Testis (tissue), 3 donors: ENCODE results near the gene SDR39U1. TPM values are rescaled to one million over a fixed set of nuclear protein-coding genes. Genes with fewer than 3 reads are reported as not detected.
A peak's percentile ranks its signal among the peaks of the same experiment; 100 is the strongest.
"Not testable (repeated sequence)": the region's sequence is repeated elsewhere in the genome, so short reads cannot be mapped to it uniquely, and the experiment has no call there.

Experiments used
- DNase-seq: peaks from one replicate; pipeline ENCODE4 v3.0.0-alpha.2; 2019
- H3K27ac ChIP-seq, 2 donors: fragments of 200-600 bp; sonication (generic); one replicate each; pipeline ENCODE4 v1.5.1; 2019
- H3K27me3 ChIP-seq: fragments of 200-600 bp; sonication (generic); one replicate; pipeline ENCODE4 v1.5.1; 2019
- H3K36me3 ChIP-seq: fragments of 200-600 bp; sonication (generic); one replicate; pipeline ENCODE4 v1.5.1; 2017; ENCODE audit warnings: low read depth; ENCODE audit errors: missing control alignments
- H3K4me1 ChIP-seq: fragments of 200-600 bp; sonication (generic); one replicate; pipeline ENCODE4 v1.5.1; 2019
- H3K4me3 ChIP-seq, 2 donors: fragments of 200-600 bp; sonication (generic); one replicate each; pipeline ENCODE4 v1.5.1; 2017 to 2019
- H3K9me3 ChIP-seq: fragments of 200-600 bp; sonication (generic); one replicate; pipeline ENCODE4 v1.5.1; 2017
- POLR2A ChIP-seq: fragments of 450-650 bp; IDR thresholded peaks from one replicate; pipeline ENCODE4 v1.6.1; 2017; ENCODE audit warnings: antibody characterized with exemption, mild to moderate bottlenecking, moderate library complexity
- WGBS, 2 donors: methylation state at CpG; one replicate each; pipeline ENCODE4 v1.1.5; 2018; 5-methylcytosine and 5-hydroxymethylcytosine counted together
- intact Hi-C: fragments of 100-400 bp; cut with DNase I; formaldehyde crosslinking; loops from one replicate; pipeline ENCODE4 v1.15.1; 2023; ENCODE audit warnings: low total_unique reads
- polyA plus RNA-seq: library from polyadenylated mRNA; stranded (reverse); fragments of 350-450 nt; fragmentation: Illumina TruSeq; extraction: RNeasy Lipid Tissue Mini Kit (QIAGEN cat#74804); gene quantifications from one replicate; pipeline ENCODE4 v1.2.3, GENCODE V29; 2014; ENCODE audit warnings: low read depth, low replicate concordance; ENCODE audit not compliant: insufficient read depth
- total RNA-seq, 2 donors: library from RNA; depleted of rRNA; stranded (reverse); fragments of >200 nt; gene quantifications; one replicate each; pipeline ENCODE4 v1.2.3, GENCODE V29; 2016
- TF ChIP-seq, protein P1 (sequence below), 3 experiments: fragments of 450-650 bp in 2 of 3; fragments of 200-600 bp in 1 of 3; sonication (generic) in 1 of 3; IDR thresholded peaks; one replicate each; pipeline ENCODE4 v1.5.1; 2016 to 2019; ENCODE audit warnings: antibody characterized with exemption in 3 of 3, mild to moderate bottlenecking in 2 of 3, moderate library complexity in 1 of 3

Gene SDR39U1
- total and polyA plus RNA-seq, 3 donors from 2014 or later, result 76.6 to 86.1 (median 76.7) TPM

DNA sequence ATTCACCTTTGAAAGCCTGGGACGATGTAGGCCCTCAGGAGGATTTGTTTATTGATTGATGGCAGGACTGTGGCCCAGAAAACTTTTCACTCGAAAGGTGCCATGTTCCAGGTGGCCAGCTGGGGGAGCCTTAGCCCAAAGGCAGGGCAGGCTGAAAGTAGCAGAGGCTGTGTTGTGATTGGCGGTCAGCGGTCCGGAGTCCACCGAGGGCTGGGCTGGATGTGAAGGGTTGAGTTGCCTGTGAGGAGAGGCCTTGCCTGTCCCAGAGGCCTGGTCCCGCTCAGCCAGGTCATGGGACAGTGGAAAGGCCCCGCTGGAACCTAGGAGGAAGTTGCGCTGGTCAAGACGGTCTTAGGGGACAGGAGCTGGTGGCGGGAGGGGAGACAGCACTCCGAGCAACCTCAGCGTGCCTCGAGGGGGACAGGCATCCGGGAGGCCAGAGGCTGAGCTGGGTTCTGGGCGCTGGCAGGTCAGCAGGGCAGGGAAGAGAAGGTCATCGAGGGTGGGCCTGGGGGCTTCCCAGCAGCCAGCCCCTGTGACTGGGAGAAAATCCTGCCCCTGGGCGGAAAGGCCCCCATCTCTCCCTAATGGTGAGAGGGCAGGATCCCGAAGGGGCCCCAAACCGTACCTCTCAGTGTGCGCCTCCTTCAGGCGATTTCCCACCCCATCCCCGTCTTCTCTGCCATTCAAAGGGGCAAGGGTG lies 39.2 kb upstream of the SDR39U1 start:
- no peaks in the 10 kb centered on the region for H3K9me3 ChIP-seq
- no peaks in the 10 kb centered on the region for H3K27me3 ChIP-seq
- no peaks in the 10 kb centered on the region for H3K4me1 ChIP-seq
- intact Hi-C loops, result no loop called here
- H3K27ac ChIP-seq, result no peak overlapping the region
- DNase-seq, result peak; percentile 51
- 30 to 38% methylated on average over 13 to 23 of the region's 23 CpGs for WGBS, 2 donors
- H3K4me3 ChIP-seq, result no peak overlapping the region
- no peak for TF ChIP-seq POLR2A
- TF ChIP-seq, protein P1, sequence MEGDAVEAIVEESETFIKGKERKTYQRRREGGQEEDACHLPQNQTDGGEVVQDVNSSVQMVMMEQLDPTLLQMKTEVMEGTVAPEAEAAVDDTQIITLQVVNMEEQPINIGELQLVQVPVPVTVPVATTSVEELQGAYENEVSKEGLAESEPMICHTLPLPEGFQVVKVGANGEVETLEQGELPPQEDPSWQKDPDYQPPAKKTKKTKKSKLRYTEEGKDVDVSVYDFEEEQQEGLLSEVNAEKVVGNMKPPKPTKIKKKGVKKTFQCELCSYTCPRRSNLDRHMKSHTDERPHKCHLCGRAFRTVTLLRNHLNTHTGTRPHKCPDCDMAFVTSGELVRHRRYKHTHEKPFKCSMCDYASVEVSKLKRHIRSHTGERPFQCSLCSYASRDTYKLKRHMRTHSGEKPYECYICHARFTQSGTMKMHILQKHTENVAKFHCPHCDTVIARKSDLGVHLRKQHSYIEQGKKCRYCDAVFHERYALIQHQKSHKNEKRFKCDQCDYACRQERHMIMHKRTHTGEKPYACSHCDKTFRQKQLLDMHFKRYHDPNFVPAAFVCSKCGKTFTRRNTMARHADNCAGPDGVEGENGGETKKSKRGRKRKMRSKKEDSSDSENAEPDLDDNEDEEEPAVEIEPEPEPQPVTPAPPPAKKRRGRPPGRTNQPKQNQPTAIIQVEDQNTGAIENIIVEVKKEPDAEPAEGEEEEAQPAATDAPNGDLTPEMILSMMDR (IDR thresholded peaks at IDR 0.05), result peak in 2 of 3 experiments; percentile 42 to 44
- no peaks in the 10 kb centered on the region for H3K36me3 ChIP-seq

DNA sequence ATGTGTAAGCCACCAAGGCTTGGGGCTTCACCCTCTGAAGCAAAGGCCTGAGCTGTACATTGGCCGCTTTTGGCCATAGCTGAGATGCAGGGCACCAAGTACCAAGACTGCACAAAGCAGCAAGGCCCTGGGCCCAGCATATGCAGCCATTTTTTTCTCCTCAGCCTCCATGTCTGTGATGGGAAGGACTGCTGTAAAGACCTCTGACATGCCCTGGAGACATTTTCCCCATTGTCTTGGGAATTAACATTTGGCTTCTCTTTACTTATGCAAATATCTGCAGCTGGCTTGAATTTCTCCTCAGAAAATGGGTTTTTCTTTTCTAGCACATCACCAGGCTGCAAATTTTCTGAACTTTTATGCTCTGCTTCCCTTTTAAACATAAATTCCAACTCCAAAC lies 37.4 kb upstream of the SDR39U1 start:
- WGBS, 2 donors, result 0% methylated on average over 1 of the region's 1 CpG
- H3K27me3 ChIP-seq, result not testable (repeated sequence)

DNA sequence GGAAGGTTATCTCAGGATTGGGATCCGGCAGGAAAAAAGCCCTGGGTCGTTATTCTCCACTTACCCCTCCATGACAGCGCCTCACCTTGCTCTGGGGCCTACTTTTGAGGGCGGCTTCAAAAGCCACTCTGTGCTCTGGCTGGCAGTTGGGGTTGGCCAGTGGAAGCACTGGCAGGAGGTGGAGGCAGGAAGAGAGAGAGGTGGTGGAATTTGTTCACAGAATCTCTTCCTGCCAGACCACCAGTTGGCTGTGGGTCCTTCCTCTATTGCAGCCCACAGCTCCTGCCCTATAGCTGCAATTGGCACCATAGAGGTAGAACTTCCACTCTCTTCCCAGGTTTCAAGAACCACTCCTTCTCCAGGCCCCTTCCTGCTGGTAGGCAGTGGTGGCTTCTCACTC lies 32.7 kb upstream of the SDR39U1 start:
- DNase-seq, result no peak
- no peaks in the 10 kb centered on the region for H3K9me3 ChIP-seq
- H3K36me3 ChIP-seq, result no peaks in the 10 kb centered on the region
- intact Hi-C loops, result no loop called here
- H3K27ac ChIP-seq, result no peak overlapping the region
- WGBS, 2 donors, result 66 to 71% methylated on average over 4 of the region's 4 CpGs
- H3K4me3 ChIP-seq, result no peak overlapping the region
- TF ChIP-seq POLR2A, result no peak
- TF ChIP-seq, protein P1 (IDR thresholded peaks at IDR 0.05), result no peak
- no peaks in the 10 kb centered on the region for H3K27me3 ChIP-seq
- no peaks in the 10 kb centered on the region for H3K4me1 ChIP-seq

More for the DNA sequence above, 37.4 kb upstream of the SDR39U1 start:
- H3K27ac ChIP-seq, intact Hi-C loops, H3K9me3 ChIP-seq, H3K36me3 ChIP-seq, H3K4me3 ChIP-seq, H3K4me1 ChIP-seq, DNase-seq: not testable (repeated sequence)

DNA sequence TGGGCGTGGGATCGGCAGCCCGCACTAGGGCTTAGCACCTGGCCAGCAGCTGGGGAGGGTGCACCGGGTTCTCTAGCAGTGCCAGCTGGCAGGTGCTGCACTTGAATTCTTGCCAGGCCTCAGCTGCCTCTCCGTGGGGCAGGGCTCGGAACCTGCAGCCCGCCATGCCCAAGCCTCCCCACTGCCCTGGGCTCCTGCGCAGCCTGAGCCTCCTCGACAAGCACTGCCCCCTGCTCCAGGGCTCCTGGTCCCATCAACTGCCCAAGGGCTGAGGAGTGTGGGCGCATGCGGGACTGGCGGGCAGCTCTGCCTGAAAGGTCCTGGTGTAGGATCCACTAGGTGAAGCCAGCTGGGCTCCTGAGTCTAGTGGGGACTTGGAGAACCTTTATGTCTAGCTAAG lies 30.6 kb upstream of the SDR39U1 start:
- DNase-seq, result no peak
- H3K27ac ChIP-seq, result no peak overlapping the region
- no peaks in the 10 kb centered on the region for H3K4me1 ChIP-seq
- TF ChIP-seq, protein P1 (IDR thresholded peaks at IDR 0.05), result no peak
- no peak for TF ChIP-seq POLR2A
- H3K27me3 ChIP-seq, result no peaks in the 10 kb centered on the region
- 55 to 62% methylated on average over 4 to 11 of the region's 12 CpGs for WGBS, 2 donors
- H3K9me3 ChIP-seq, result no peaks in the 10 kb centered on the region
- H3K4me3 ChIP-seq, result no peak overlapping the region
- no peaks in the 10 kb centered on the region for H3K36me3 ChIP-seq
- intact Hi-C loops, result no loop called here

DNA sequence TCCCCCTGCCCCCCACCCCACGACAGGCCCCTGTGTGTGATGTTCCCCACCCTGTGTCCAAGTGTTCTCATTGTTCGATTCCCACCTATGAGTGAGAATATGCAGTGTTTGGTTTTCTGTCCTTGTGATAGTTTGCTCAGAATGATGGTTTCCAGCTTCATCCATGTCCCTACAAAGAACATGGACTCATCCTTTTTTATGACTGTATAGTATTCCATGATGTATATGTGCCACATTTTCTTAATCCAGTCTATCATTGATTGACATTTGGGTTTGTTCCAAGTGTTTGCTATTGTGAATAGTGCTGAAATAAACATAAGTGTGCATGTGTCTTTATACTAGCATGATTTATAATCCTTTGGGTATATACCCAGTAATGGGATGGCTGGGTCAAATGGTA lies 27.9 kb upstream of the SDR39U1 start:
- H3K36me3 ChIP-seq, DNase-seq, intact Hi-C loops, H3K27me3 ChIP-seq, H3K9me3 ChIP-seq, H3K4me1 ChIP-seq, H3K27ac ChIP-seq, H3K4me3 ChIP-seq: not testable (repeated sequence)
- WGBS, 2 donors, result 91 to 93% methylated on average over 2 of the region's 2 CpGs

DNA sequence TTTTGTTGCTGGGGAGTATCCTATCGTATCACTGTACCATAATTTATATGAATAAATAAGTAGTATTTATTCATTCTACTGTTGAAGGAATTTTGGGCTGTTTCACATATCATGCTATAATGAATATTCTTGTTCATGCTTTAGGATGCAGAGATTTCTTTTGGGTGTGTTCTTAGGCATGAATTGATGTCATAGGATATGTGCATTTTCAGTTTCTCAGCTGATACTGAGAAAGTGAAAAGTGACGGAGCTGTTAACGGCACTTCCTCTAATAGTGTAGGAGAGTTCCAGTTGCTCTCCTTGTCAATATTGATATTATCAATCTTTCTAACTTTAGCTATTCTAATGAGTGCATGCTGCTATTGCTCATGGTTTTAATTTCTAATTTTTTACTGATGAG lies 23.2 kb upstream of the SDR39U1 start:
- Histone ChIP-seq H3K36me3 (no peaks in the 10 kb centered on the region), H3K4me1 (no peaks in the 10 kb centered on the region), H3K9me3 (no peaks in the 10 kb centered on the region), H3K27me3 (no peaks in the 10 kb centered on the region), H3K27ac (no peak overlapping the region), H3K4me3 (no peak overlapping the region)
- TF ChIP-seq, protein P1 (IDR thresholded peaks at IDR 0.05), result no peak
- TF ChIP-seq POLR2A, result no peak
- DNase-seq, result no peak
- intact Hi-C loops, result no loop called here
- WGBS, 2 donors, result 90 to 94% methylated on average over 3 of the region's 3 CpGs
